ENCODE results near the gene COL6A2. TPM values are rescaled to one million over a fixed set of nuclear protein-coding genes. Genes with fewer than 3 reads are reported as not detected.
"Not testable (repeated sequence)": the region's sequence is repeated elsewhere in the genome, so short reads cannot be mapped to it uniquely, and the experiment has no call there.

Gene COL6A2
- total RNA-seq, 1 donor from 2014 or later: 535 TPM

GRCh38 chr21:46058431-46059145 lies 39.3 kb upstream of the COL6A2 start:
- intact Hi-C loops (cut with DNase I): loop anchor here (5.0 kb wide), 1 partner anchor 39 kb away; the partner anchor contains the start of gene COL6A2
- Histone ChIP-seq H3K27ac (peak overlapping the region; percentile 90), H3K36me3 (no peaks in the 10 kb centered on the region), H3K4me1 (peaks cover 40% of the 10 kb centered on the region), H3K4me3 (no peak overlapping the region), H3K27me3 (no peaks in the 10 kb centered on the region), H3K9me3 (no peaks in the 10 kb centered on the region)
- TF ChIP-seq POLR2AphosphoS5 (IDR thresholded peaks at IDR 0.05; ENCODE audit: insufficient read depth in 1 of 2, low read depth in 1 of 2) (no peak), CTCF (IDR thresholded peaks at IDR 0.05) (no peak), POLR2A (IDR thresholded peaks at IDR 0.05) (no peak)
- DNase-seq (ENCODE audit: extremely low spot score in 2 of 2): peak in 1 of 2 donors; percentile 86

- Histone ChIP-seq H3K27ac (peak overlapping the region; percentile 90), H3K4me1 (peaks cover 40% of the 10 kb centered on the region), H3K9me3 (no peaks in the 10 kb centered on the region), H3K4me3 (no peak overlapping the region), H3K36me3 (no peaks in the 10 kb centered on the region), H3K27me3 (no peaks in the 10 kb centered on the region)
- TF ChIP-seq POLR2AphosphoS5 (IDR thresholded peaks at IDR 0.05; ENCODE audit: insufficient read depth in 1 of 2, low read depth in 1 of 2): no peak
- no peak for TF ChIP-seq POLR2A (IDR thresholded peaks at IDR 0.05)
- no peak for TF ChIP-seq CTCF (IDR thresholded peaks at IDR 0.05)
- DNase-seq (ENCODE audit: extremely low spot score in 2 of 2): peak in 1 of 2 donors; percentile 81
- intact Hi-C loops (cut with DNase I): loop anchor here (5.0 kb wide), 1 partner anchor 38 kb away; the partner anchor contains the start of gene COL6A2
Observed at GRCh38 chr21:46059195-46059594, 38.7 kb upstream of the COL6A2 start.

GRCh38 chr21:46059711-46060455 lies 38.0 kb upstream of the COL6A2 start:
- Histone ChIP-seq H3K4me1 (peaks cover 43% of the 10 kb centered on the region), H3K27ac (peak overlapping the region; percentile 90)
- not testable (repeated sequence) for H3K4me3 ChIP-seq, H3K27me3 ChIP-seq, H3K36me3 ChIP-seq, H3K9me3 ChIP-seq
- DNase-seq (ENCODE audit: extremely low spot score in 2 of 2): peak in 1 of 2 donors; percentile 85
- intact Hi-C loops (cut with DNase I): loop anchor here (5.0 kb wide), 1 partner anchor 37 kb away; the partner anchor contains the start of gene COL6A2

GRCh38 chr21:46060596-46061061 lies 37.3 kb upstream of the COL6A2 start:
- intact Hi-C loops (cut with DNase I): no loop called here
- TF ChIP-seq POLR2A (IDR thresholded peaks at IDR 0.05) (no peak), POLR2AphosphoS5 (IDR thresholded peaks at IDR 0.05; ENCODE audit: insufficient read depth in 1 of 2, low read depth in 1 of 2) (peak; percentile 75 to 91)

GRCh38 chr21:46061063-46061462 lies 36.8 kb upstream of the COL6A2 start:
- H3K4me3 ChIP-seq: no peak overlapping the region
- TF ChIP-seq POLR2AphosphoS5 (IDR thresholded peaks at IDR 0.05; ENCODE audit: insufficient read depth in 1 of 2, low read depth in 1 of 2): no peak
- no peak for TF ChIP-seq CTCF (IDR thresholded peaks at IDR 0.05)
- TF ChIP-seq POLR2A (IDR thresholded peaks at IDR 0.05): no peak
- intact Hi-C loops (cut with DNase I): no loop called here
- H3K9me3 ChIP-seq: no peaks in the 10 kb centered on the region
- no peaks in the 10 kb centered on the region for H3K27me3 ChIP-seq
- H3K36me3 ChIP-seq: no peaks in the 10 kb centered on the region
- peak overlapping the region; percentile 90 for H3K27ac ChIP-seq
- peaks cover 43% of the 10 kb centered on the region for H3K4me1 ChIP-seq
- DNase-seq (ENCODE audit: extremely low spot score in 2 of 2): no peak

More at GRCh38 chr21:46060596-46061061, 37.3 kb upstream of the COL6A2 start:
- no peak overlapping the region for H3K4me3 ChIP-seq
- no peaks in the 10 kb centered on the region for H3K27me3 ChIP-seq
- H3K9me3 ChIP-seq: no peaks in the 10 kb centered on the region
- DNase-seq (ENCODE audit: extremely low spot score in 2 of 2): peak in 1 of 2 donors; percentile 98
- H3K27ac ChIP-seq: peak overlapping the region; percentile 90
- H3K4me1 ChIP-seq: peaks cover 43% of the 10 kb centered on the region
- H3K36me3 ChIP-seq: no peaks in the 10 kb centered on the region
